Activated naive CD8-positive, alpha-beta T cell (primary cell): ENCODE results near the gene TSHZ2.
"Not testable (repeated sequence)": the region's sequence is repeated elsewhere in the genome, so short reads cannot be mapped to it uniquely, and the experiment has no call there.

Experiments
- H3K27ac Mint-ChIP-seq: one replicate; pipeline ENCODE4 v1.8.0; 2021; ENCODE audit warnings: mixed read lengths
- H3K27me3 Mint-ChIP-seq: one replicate; pipeline ENCODE4 v1.8.0; 2021; ENCODE audit warnings: mixed read lengths
- H3K36me3 Mint-ChIP-seq: one replicate; pipeline ENCODE4 v1.8.0; 2021; ENCODE audit warnings: mixed read lengths
- H3K4me1 Mint-ChIP-seq: one replicate; pipeline ENCODE4 v1.8.0; 2021; ENCODE audit warnings: low read depth, mixed read lengths
- H3K4me3 Mint-ChIP-seq: one replicate; pipeline ENCODE4 v1.8.0; 2021; ENCODE audit warnings: mild to moderate bottlenecking, mixed read lengths
- H3K9me3 Mint-ChIP-seq: one replicate; pipeline ENCODE4 v1.8.0; 2021; ENCODE audit warnings: low read depth, mixed read lengths

TSHZ2 gene

DNA sequence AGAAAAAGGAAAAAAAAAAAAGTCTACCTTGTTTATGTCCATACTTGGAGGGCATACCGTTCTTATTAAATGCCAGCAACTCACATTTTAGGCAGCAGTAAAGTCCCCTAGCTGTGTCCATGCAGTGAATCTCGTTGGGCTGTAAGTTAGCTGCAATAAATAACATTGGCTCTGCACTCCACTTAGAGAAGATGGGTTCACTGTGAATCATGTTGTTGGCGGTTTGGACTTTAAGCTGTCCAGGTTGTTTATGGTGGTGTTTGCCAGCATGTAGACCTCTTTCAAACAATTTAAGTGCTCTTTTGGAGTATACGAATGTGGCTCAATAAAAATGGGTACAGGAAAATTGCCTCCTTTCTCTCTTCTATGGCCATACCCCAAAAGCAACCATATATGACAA is 494.1 kb downstream of the TSHZ2 start:
- Mint-ChIP-seq H3K27ac (no peak overlapping the region), H3K9me3 (no peaks in the 10 kb centered on the region), H3K27me3 (no peaks in the 10 kb centered on the region), H3K4me1 (no peaks in the 10 kb centered on the region), H3K4me3 (no peak overlapping the region), H3K36me3 (no peaks in the 10 kb centered on the region)

DNA sequence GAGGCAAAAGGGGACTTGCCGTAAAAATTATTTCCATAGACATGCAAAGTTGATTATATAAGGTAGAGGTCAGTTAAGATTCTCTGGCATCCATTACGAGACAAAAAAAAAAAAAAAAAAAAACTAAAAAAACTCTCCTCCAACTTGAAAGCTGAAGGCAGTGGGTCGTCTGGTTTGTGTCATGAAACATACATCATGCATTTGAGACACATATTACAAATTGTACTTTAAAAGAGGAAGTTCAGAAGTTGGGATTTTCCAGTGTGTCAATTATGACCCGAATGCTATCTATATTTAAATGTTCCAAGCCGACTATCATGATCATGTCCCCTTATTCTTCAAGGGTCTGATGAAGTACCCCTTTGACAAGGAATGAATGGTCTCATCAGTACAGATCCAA is 496.4 kb downstream of the TSHZ2 start:
- Mint-ChIP-seq H3K4me3 (no peak overlapping the region), H3K27me3 (peaks cover 3% of the 10 kb centered on the region), H3K36me3 (peaks cover 3% of the 10 kb centered on the region), H3K4me1 (no peaks in the 10 kb centered on the region), H3K27ac (no peak overlapping the region), H3K9me3 (no peaks in the 10 kb centered on the region)

DNA sequence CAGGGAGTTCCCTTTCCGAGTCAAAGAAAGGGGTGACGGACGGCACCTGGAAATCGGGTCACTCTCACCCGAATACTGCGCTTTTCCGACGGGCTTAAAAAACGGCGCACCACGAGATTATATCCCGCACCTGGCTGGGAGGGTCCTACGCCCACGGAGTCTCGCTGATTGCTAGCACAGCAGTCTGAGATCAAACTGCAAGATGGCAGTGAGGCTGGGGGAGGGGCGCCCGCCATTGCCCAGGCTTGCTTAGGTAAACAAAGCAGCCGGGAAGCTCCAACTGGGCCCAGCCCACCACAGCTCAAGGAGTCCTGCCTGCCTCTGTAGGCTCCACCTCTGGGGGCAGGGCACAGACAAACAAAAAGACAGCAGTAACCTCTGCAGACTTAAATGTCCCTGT is 500.7 kb downstream of the TSHZ2 start:
- not testable (repeated sequence) for H3K27ac Mint-ChIP-seq, H3K4me1 Mint-ChIP-seq, H3K4me3 Mint-ChIP-seq, H3K27me3 Mint-ChIP-seq, H3K36me3 Mint-ChIP-seq, H3K9me3 Mint-ChIP-seq

DNA sequence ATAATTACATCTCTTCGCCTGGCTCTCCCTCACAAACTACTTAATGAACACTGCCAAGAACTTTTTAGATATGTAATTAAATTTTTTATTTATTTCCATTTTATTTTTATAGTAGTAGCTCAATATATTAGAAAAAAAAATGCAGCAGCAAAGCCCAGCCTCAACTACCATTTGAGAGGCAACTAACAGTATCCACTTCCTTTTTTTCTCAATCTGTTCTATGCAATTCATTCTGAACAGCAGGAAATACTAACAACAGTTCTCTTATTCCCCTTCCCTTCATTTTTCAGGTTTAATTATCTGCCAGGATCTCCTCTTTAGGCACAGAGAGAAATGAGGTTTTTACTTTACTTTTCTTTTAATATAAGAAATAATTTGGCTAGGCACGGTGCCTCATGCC is 508.8 kb downstream of the TSHZ2 start:
- no peak overlapping the region for H3K27ac Mint-ChIP-seq
- H3K4me3 Mint-ChIP-seq, result no peak overlapping the region
- H3K9me3 Mint-ChIP-seq, result no peaks in the 10 kb centered on the region
- no peaks in the 10 kb centered on the region for H3K4me1 Mint-ChIP-seq
- no peaks in the 10 kb centered on the region for H3K36me3 Mint-ChIP-seq
- no peaks in the 10 kb centered on the region for H3K27me3 Mint-ChIP-seq

DNA sequence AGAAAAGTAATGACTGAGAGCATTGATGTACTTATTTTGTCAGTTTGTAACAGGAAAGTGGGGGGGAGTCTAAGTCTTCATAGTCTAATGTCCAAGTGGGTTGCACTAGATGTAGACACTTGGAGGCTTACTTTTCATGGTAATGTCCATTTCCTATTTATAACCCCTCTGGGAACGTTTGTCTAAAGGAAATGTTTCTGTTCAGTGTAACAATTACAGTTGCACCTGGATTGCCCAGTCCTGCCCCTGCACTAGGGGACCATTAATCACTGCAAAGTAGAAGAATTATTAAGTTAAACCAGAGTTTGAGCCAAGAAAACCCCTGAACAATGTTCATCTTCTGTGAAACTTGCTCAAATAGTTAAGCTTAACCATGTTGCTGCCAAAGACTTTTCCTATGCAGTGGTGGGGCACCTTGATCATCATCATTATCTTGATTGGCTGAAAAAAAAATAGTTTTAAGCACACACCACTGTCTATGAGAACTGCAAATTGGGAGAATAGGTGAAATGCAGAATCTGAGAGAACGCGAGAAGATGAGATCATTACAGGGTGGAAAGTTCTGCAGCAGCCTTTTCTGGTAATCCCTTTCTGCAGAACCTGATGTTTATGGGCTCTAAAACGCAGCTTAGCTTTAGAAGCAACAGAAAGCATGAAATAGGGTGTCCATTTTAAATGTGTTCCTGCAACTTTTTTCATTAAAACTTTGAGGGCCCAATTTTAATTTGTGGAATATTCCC is 515.5 kb downstream of the TSHZ2 start:
- Mint-ChIP-seq H3K9me3 (no peaks in the 10 kb centered on the region), H3K36me3 (no peaks in the 10 kb centered on the region), H3K4me3 (no peak overlapping the region), H3K27ac (no peak overlapping the region), H3K4me1 (peaks cover 13% of the 10 kb centered on the region), H3K27me3 (no peaks in the 10 kb centered on the region)

DNA sequence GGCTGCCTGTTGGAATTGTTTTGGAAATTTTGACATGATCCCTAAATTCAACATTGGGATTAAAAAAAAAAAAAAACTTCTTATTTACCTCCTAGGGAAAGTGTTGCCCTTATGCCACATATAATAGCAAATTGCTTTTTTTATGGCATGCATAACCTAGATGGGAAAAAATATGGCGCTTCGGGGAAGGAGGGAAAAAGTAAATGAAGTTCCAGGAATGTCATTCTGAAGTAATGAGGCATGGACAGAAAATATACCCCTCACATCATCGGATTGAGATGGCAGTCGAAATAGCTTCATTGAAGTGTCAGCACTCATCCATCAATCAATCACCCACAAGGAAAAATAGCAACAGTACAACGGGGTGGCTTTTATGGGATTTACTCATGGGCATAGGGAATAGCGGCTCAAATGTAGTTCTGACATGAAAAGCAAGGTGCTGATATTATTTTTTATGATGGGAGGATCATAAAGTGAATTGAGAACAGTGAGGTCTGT is 516.7 kb downstream of the TSHZ2 start:
- Mint-ChIP-seq H3K36me3 (no peaks in the 10 kb centered on the region), H3K4me1 (peaks cover 13% of the 10 kb centered on the region), H3K9me3 (no peaks in the 10 kb centered on the region), H3K4me3 (no peak overlapping the region), H3K27ac (no peak overlapping the region), H3K27me3 (no peaks in the 10 kb centered on the region)

DNA sequence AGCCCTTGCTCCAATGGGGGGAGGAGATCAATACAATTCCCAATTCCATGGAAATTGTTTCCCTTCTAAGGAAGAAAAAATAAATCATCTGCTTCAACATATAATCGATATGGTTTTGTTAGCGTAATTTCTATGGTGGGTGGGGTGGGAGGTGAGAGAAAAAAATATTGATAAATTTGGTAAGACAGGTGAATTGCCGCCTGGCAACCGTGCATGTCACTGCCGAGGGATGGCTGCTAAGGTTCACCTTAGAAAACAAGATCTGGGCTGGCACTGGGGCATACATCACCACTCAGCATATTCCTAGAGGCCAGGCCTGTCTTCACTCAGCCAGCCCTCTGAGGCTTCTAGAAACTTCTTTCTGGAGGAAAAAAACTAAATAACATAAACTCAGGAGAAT is 517.4 kb downstream of the TSHZ2 start:
- H3K4me1 Mint-ChIP-seq, result peaks cover 13% of the 10 kb centered on the region
- no peak overlapping the region for H3K4me3 Mint-ChIP-seq
- H3K27me3 Mint-ChIP-seq, result no peaks in the 10 kb centered on the region
- no peaks in the 10 kb centered on the region for H3K9me3 Mint-ChIP-seq
- no peaks in the 10 kb centered on the region for H3K36me3 Mint-ChIP-seq
- H3K27ac Mint-ChIP-seq, result no peak overlapping the region

DNA sequence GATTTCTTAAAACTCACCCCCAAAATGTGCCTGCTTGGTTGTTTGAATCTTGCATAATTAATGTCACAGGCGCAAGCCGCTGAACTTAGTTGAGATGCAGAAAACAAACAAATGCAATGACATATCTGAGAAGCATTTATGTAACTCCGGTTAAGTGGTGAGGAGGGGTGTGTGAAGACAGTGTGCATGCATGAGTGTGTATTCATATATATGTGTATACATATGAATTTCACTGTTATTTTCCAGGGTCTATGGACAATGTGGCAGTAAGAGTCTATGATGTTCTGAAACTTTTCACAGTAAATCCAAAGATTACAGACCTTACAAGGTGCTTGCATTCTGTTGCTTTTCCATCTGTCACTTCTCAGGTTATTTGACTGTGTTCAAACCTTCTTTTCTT is 518.5 kb downstream of the TSHZ2 start:
- Mint-ChIP-seq H3K36me3 (no peaks in the 10 kb centered on the region), H3K4me3 (no peak overlapping the region), H3K9me3 (no peaks in the 10 kb centered on the region), H3K27ac (no peak overlapping the region), H3K4me1 (peaks cover 13% of the 10 kb centered on the region), H3K27me3 (no peaks in the 10 kb centered on the region)

DNA sequence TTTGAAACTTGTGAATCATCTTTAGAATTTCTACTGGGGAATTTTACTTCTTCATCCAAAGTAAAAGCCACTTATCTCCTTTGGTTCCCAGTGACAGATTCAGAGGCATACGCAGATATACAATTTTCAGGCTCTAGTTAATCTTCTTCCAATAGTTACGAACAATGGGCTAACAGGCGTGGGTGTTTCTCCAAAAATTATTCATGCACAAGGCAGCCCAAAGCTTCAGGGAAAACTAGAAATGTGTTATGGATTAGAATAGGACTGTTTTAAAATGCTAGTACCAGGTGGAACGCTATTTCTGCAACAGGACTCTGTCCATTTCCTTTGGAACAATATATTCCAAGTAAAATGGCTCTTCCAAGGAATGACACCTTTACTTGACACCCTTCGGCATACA is 519.3 kb downstream of the TSHZ2 start:
- H3K4me1 Mint-ChIP-seq, result peaks cover 13% of the 10 kb centered on the region
- no peak overlapping the region for H3K4me3 Mint-ChIP-seq
- H3K9me3 Mint-ChIP-seq, result no peaks in the 10 kb centered on the region
- H3K27ac Mint-ChIP-seq, result no peak overlapping the region
- no peaks in the 10 kb centered on the region for H3K27me3 Mint-ChIP-seq
- no peaks in the 10 kb centered on the region for H3K36me3 Mint-ChIP-seq

DNA sequence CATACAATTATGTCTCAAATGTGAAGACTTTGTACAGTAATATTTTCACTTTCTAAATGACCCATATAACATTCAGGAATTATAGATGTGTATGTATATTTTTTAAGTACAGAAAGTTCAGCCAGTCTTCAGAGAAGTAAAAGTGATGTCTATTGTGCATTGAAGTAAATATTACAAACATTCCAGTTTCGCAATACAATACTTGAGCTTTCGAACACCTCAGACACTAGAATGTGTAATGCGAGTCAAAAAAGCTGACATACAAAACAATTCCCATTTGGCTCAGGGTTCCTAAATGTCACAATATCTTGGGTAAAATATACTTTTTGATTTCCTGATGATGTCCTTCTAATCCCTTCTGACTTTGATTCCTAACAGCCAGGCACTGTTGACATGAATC is 520.1 kb downstream of the TSHZ2 start:
- no peak overlapping the region for H3K4me3 Mint-ChIP-seq

DNA sequence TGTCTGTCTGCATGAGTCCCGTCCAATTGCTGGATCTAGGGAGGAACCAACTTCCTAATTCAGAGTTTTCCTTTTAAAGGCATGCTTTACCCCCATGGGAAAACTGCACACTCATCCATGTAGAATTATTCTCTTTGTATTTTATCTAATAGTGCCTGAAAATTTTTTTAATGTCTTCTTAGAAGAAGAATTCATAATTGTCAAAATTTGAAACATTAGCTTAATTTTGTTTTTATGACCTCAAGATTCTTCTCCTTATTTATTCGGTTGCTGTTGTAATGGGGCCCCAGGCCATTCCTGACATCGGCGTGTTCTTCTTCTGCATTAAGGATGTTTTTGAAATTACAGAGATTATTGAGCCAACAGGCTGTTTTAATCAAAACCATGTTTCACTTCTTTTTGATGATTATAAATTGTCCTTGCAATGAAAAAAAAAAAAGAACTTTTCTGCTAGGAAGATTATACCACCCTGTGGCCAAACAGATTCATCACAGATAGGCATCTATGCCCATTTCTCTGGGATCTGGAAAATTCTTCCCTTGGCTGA is 521.2 kb downstream of the TSHZ2 start:
- no peak overlapping the region for H3K4me3 Mint-ChIP-seq
- no peaks in the 10 kb centered on the region for H3K9me3 Mint-ChIP-seq
- peaks cover 3% of the 10 kb centered on the region for H3K27me3 Mint-ChIP-seq
- peaks cover 13% of the 10 kb centered on the region for H3K4me1 Mint-ChIP-seq
- H3K27ac Mint-ChIP-seq, result no peak overlapping the region
- H3K36me3 Mint-ChIP-seq, result peaks cover 9% of the 10 kb centered on the region

More for the DNA sequence above, 520.1 kb downstream of the TSHZ2 start:
- no peak overlapping the region for H3K27ac Mint-ChIP-seq
- peaks cover 13% of the 10 kb centered on the region for H3K4me1 Mint-ChIP-seq
- no peaks in the 10 kb centered on the region for H3K27me3 Mint-ChIP-seq
- no peaks in the 10 kb centered on the region for H3K9me3 Mint-ChIP-seq
- H3K36me3 Mint-ChIP-seq, result peaks cover 7% of the 10 kb centered on the region

DNA sequence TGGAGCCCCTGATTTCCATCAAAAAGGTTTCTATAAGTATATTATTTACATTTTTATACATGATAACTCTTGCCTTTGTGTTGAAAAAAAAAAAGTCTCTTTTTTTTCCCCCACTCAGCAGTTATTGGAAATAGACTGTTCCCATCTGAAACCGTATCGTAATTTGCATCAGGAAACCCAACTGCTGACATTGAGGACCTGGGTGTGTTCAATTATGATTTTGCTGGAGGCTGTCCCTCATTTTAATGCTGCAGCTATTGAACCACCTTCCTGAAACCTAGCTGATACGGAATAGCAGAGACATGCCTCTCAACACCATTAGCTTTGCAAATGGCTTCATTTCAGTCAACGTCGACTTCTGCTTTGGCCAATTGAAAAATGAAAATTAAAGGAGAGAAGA is 522.6 kb downstream of the TSHZ2 start:
- Mint-ChIP-seq H3K4me3 (no peak overlapping the region), H3K27me3 (peaks cover 3% of the 10 kb centered on the region), H3K27ac (no peak overlapping the region), H3K36me3 (peaks cover 9% of the 10 kb centered on the region), H3K9me3 (no peaks in the 10 kb centered on the region), H3K4me1 (peaks cover 13% of the 10 kb centered on the region)

DNA sequence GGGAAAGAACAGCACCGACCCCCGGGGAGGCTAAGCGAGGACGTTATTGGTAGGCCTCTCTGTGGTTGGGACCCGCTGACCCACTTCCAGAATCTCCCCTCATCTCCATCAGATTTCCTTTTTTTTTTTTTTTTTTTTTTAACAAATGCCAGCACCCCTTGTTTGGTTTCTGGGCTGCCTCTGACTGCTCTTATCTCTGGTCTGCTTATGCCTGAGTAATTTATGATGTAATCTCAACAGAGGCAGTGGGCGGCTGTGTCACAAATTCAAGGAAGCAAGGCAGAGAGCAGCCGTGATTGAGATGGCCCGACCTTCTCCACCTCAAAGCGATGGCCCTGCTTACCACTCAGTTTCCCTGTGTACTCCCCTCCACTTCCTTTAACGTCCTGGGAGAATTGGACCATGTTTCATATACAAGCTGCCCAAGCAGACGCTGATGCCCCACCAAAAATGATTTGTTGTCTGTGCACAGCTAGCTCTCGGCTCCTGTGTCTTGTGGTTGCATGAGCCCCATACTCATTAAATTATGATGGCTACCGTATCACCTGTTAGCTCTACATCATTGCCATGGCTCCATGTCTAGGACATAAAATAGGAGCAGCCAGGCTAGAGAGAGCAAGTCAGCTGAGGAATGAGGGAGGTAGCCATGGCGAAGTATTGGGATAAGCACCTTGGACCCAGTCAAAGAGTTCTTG is 523.4 kb downstream of the TSHZ2 start:
- H3K27me3 Mint-ChIP-seq, result peaks cover 3% of the 10 kb centered on the region
- peaks cover 13% of the 10 kb centered on the region for H3K4me1 Mint-ChIP-seq
- H3K4me3 Mint-ChIP-seq, result no peak overlapping the region
- H3K9me3 Mint-ChIP-seq, result no peaks in the 10 kb centered on the region
- H3K36me3 Mint-ChIP-seq, result peaks cover 9% of the 10 kb centered on the region
- H3K27ac Mint-ChIP-seq, result no peak overlapping the region

DNA sequence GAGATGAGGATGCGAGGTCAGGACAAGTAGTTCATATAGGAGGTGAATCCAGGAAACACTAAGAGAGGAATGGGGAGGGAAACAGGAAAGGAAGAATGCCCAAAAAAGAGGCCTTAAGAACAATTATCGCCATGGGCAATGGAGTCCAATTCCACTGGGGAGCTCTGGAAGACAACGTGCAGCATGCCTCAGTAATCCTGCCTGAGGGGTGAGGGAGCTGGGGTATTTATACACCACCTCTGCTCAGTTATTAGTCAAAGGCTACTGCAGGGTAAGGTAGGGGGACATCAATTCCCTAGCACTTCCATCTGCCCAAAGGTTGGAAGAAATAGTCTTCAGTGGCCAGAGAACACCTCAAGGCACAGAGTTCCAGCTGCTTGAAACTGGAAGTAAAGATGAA is 525.1 kb downstream of the TSHZ2 start:
- H3K4me3 Mint-ChIP-seq, result no peak overlapping the region
- peaks cover 3% of the 10 kb centered on the region for H3K27me3 Mint-ChIP-seq

DNA sequence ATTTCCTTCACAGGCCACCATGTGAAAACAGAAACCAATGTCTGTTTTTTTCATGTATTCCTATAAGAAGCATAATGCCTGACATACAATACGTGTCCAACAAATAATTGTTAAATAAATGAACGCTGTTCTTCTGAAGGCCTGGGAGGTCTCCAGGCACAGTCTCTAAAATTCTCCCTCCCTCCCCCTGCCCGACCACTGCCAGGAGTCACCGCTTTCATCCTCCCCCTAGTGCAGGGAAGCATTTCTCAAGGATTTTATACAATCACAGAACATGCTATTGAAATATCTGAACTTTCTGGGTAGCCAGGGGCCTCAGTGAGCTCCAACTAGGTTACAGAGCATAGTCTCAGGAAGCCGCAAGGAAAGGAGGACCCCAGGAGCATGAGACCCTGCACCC is 526.2 kb downstream of the TSHZ2 start:
- no peaks in the 10 kb centered on the region for H3K4me1 Mint-ChIP-seq
- no peak overlapping the region for H3K4me3 Mint-ChIP-seq
- H3K27ac Mint-ChIP-seq, result no peak overlapping the region
- H3K9me3 Mint-ChIP-seq, result no peaks in the 10 kb centered on the region
- peaks cover 3% of the 10 kb centered on the region for H3K27me3 Mint-ChIP-seq
- H3K36me3 Mint-ChIP-seq, result peaks cover 9% of the 10 kb centered on the region

More for the DNA sequence above, 525.1 kb downstream of the TSHZ2 start:
- H3K9me3 Mint-ChIP-seq, result no peaks in the 10 kb centered on the region
- H3K27ac Mint-ChIP-seq, result no peak overlapping the region
- H3K36me3 Mint-ChIP-seq, result peaks cover 9% of the 10 kb centered on the region
- H3K4me1 Mint-ChIP-seq, result no peaks in the 10 kb centered on the region
